Esophagus squamous epithelium (tissue), 4 donors: ENCODE measurements around the gene RAET1L.
"Not testable (repeated sequence)": the region's sequence is repeated elsewhere in the genome, so short reads cannot be mapped to it uniquely, and the experiment has no call there.

Experiments
- CTCF ChIP-seq, 6 experiments: fragments of 450-650 bp in 4 of 6; fragments of 200-600 bp in 2 of 6; sonication (generic) in 2 of 6; IDR thresholded peaks; one replicate each; pipeline ENCODE4 v1.5.1; 2016 to 2019; ENCODE audit warnings: antibody characterized with exemption in 6 of 6, mild to moderate bottlenecking in 4 of 6, moderate library complexity in 4 of 6
- POLR2A ChIP-seq, 4 donors: fragments of 450-650 bp; IDR thresholded peaks; one replicate each; pipeline ENCODE4 v1.6.1; 2017; ENCODE audit warnings: antibody characterized with exemption in 4 of 4, mild to moderate bottlenecking in 4 of 4, moderate library complexity in 3 of 4

- TF ChIP-seq CTCF, POLR2A (IDR thresholded peaks at IDR 0.05): not testable (repeated sequence)
These were observed 33.9 kb downstream of the RAET1L start for GRCh38 chr6:149991472-149991795.
